Hepatocyte (in vitro differentiated cells): ENCODE measurements around the gene CD164.
"Not testable (repeated sequence)": the region's sequence is repeated elsewhere in the genome, so short reads cannot be mapped to it uniquely, and the experiment has no call there.

ENCODE experiments used
- EZH2 ChIP-seq: fragments of 200-600 bp; sonication (generic); IDR thresholded peaks from 2 replicates; pipeline ENCODE4 v1.6.1; 2016; ENCODE audit warnings: antibody characterized with exemption, mild to moderate bottlenecking, borderline replicate concordance
- TF ChIP-seq, protein P1 (sequence below): fragments of 200-600 bp; sonication (generic); IDR thresholded peaks from 2 replicates; pipeline ENCODE4 v1.5.1; 2016; ENCODE audit warnings: antibody characterized with exemption, mild to moderate bottlenecking; ENCODE audit not compliant: poor library complexity

DNA sequence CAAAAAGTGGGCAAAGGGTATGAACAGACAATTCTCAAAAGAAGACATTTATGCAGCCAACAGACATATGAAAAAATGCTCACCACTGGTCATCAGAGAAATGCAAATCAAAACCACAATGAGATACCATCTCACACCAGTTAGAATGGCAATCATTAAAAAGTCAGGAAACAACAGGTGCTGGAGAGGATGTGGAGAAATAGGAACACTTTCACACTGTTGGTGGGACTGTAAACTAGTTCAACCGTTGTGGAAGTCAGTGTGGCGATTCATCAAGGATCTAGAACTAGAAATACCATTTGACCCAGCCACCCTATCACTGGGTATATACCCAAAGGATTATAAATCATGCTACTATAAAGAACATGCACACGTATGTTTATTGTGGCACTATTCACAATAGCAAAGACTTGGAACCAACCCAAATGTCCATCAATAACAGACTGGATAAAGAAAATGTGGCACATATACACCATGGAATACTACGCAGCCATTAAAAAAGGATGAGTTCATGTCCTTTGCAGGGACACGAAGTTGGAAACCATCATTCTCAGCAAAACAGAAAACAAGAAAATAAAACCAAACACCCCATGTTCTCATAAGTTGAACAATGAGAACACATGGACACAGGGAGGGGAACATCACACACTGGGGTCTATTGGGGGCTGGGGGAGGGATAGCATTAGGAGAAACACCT is 17.7 kb downstream of the CD164 start:
- TF ChIP-seq EZH2: not testable (repeated sequence)
- TF ChIP-seq, protein P1, sequence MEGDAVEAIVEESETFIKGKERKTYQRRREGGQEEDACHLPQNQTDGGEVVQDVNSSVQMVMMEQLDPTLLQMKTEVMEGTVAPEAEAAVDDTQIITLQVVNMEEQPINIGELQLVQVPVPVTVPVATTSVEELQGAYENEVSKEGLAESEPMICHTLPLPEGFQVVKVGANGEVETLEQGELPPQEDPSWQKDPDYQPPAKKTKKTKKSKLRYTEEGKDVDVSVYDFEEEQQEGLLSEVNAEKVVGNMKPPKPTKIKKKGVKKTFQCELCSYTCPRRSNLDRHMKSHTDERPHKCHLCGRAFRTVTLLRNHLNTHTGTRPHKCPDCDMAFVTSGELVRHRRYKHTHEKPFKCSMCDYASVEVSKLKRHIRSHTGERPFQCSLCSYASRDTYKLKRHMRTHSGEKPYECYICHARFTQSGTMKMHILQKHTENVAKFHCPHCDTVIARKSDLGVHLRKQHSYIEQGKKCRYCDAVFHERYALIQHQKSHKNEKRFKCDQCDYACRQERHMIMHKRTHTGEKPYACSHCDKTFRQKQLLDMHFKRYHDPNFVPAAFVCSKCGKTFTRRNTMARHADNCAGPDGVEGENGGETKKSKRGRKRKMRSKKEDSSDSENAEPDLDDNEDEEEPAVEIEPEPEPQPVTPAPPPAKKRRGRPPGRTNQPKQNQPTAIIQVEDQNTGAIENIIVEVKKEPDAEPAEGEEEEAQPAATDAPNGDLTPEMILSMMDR: not testable (repeated sequence)
